ENCODE data around the gene AGXT. TPM values are rescaled to one million over a fixed set of nuclear protein-coding genes. Genes with fewer than 3 reads are reported as not detected.

The AGXT gene
- total RNA-seq, 2 experiments from 2014 or later: not detected

GRCh38 chr2:240873098-240873788 is 4.6 kb downstream of the AGXT start:
- Histone ChIP-seq H3K4me2 (ENCODE audit: low read length) (no peak overlapping the region), H2AFZ (ENCODE audit: low read length) (no peak overlapping the region), H4K20me1 (ENCODE audit: insufficient read depth, low read length) (no peaks in the 10 kb centered on the region), H3K4me1 (ENCODE audit: insufficient read depth, low read length, poor library complexity, severe bottlenecking) (no peaks in the 10 kb centered on the region), H3K4me3 (ENCODE audit: low read depth, low read length, poor library complexity, severe bottlenecking) (no peak overlapping the region), H3K9me3 (ENCODE audit: low read length) (no peaks in the 10 kb centered on the region), H3K27ac (ENCODE audit: low read depth, low read length, poor library complexity, severe bottlenecking) (no peak overlapping the region), H3K9me2 (ENCODE audit: insufficient read depth, low read length) (no peaks in the 10 kb centered on the region), H3K79me2 (ENCODE audit: insufficient read depth, low read depth, low read length) (no peaks in the 10 kb centered on the region), H3K36me3 (ENCODE audit: insufficient read depth, low read length) (no peaks in the 10 kb centered on the region)
- TF ChIP-seq CTCF (conservative IDR thresholded peaks at IDR 0.05; ENCODE audit: low read length) (no peak), EZH2phosphoT487 (IDR thresholded peaks at IDR 0.05; ENCODE audit: borderline replicate concordance, low read depth, low read length) (no peak)
- ChIA-PET POLR2A (interaction anchor here (0.6 kb wide), 1 partner anchor 1187 kb away, joined by 3 read pairs; no protein-coding TSS in a partner anchor), CTCF (ENCODE audit: unreplicated experiment) (no interaction called here)
- no peak for DNase-seq (ENCODE audit: low spot score)
- intact Hi-C loops (cut with micrococcal nuclease; ENCODE audit: unreplicated experiment): no loop called here
- no TSS peak for BruUV-seq (replicated peaks)

GRCh38 chr2:240873805-240874714 is 5.4 kb downstream of the AGXT start:
- Histone ChIP-seq H3K27ac (ENCODE audit: low read depth, low read length, poor library complexity, severe bottlenecking) (no peak overlapping the region), H3K4me2 (ENCODE audit: low read length) (no peak overlapping the region), H3K4me1 (ENCODE audit: insufficient read depth, low read length, poor library complexity, severe bottlenecking) (no peaks in the 10 kb centered on the region), H3K4me3 (ENCODE audit: low read depth, low read length, poor library complexity, severe bottlenecking) (no peak overlapping the region), H3K9me3 (ENCODE audit: low read length) (no peaks in the 10 kb centered on the region), H2AFZ (ENCODE audit: low read length) (no peak overlapping the region), H3K9me2 (ENCODE audit: insufficient read depth, low read length) (no peaks in the 10 kb centered on the region), H3K79me2 (ENCODE audit: insufficient read depth, low read depth, low read length) (no peaks in the 10 kb centered on the region), H3K36me3 (ENCODE audit: insufficient read depth, low read length) (no peaks in the 10 kb centered on the region), H4K20me1 (ENCODE audit: insufficient read depth, low read length) (no peaks in the 10 kb centered on the region)
- ChIA-PET POLR2A (interaction anchor here (0.7 kb wide), 1 partner anchor 1059 kb away, joined by 3 read pairs; no protein-coding TSS in a partner anchor), CTCF (ENCODE audit: unreplicated experiment) (no interaction called here)
- no TSS peak for BruUV-seq (replicated peaks)
- no peak for TF ChIP-seq EZH2phosphoT487 (IDR thresholded peaks at IDR 0.05; ENCODE audit: borderline replicate concordance, low read depth, low read length)
- no peak for TF ChIP-seq CTCF (conservative IDR thresholded peaks at IDR 0.05; ENCODE audit: low read length)
- no peak for DNase-seq (ENCODE audit: low spot score)
- intact Hi-C loops (cut with micrococcal nuclease; ENCODE audit: unreplicated experiment): no loop called here
